Measurements from ENCODE around the gene GAB2. TPM values are rescaled to one million over a fixed set of nuclear protein-coding genes. Genes with fewer than 3 reads are reported as not detected.
"Not testable (repeated sequence)": the region's sequence is repeated elsewhere in the genome, so short reads cannot be mapped to it uniquely, and the experiment has no call there.

Gene GAB2
- total RNA-seq, 1 donor from 2014 or later: 6.6 TPM

DNA sequence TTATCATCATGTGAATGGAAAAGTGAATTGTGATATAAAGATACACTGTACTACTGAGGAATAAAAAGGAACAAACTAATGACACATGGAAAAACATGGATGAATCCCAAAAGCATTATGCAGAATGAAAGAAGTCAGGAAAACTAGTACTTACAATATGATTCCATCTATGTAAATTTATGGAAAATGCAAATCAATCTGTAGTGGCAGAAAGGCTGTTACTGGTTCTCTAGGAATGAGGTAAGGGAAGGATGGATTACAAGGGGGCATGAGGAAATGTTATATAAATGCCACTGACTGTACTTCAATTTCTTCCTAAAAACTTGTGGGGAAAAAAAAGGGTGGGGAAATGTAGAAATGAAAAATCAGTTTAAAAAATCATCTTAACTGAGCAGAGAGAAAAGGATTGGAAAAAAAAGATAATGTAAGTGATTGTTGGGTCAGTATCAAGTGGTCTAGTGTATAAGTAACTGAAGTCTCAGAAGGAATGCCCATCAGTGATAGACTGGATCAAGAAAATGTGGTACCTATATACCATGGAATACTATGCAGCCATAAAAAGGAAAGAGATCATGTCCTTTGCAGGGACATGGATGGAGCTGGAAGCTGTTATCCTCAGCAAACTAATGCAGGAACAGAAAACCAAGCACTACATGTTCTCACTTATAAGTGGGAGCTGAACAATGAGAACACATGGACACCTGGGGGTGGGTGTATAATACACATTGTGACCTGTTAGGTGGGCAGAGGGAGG, 180.2 kb downstream of the GAB2 start:
- H3K4me3 ChIP-seq (ENCODE audit: low read depth, low read length): no peak overlapping the region
- TF ChIP-seq, protein P1, sequence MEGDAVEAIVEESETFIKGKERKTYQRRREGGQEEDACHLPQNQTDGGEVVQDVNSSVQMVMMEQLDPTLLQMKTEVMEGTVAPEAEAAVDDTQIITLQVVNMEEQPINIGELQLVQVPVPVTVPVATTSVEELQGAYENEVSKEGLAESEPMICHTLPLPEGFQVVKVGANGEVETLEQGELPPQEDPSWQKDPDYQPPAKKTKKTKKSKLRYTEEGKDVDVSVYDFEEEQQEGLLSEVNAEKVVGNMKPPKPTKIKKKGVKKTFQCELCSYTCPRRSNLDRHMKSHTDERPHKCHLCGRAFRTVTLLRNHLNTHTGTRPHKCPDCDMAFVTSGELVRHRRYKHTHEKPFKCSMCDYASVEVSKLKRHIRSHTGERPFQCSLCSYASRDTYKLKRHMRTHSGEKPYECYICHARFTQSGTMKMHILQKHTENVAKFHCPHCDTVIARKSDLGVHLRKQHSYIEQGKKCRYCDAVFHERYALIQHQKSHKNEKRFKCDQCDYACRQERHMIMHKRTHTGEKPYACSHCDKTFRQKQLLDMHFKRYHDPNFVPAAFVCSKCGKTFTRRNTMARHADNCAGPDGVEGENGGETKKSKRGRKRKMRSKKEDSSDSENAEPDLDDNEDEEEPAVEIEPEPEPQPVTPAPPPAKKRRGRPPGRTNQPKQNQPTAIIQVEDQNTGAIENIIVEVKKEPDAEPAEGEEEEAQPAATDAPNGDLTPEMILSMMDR (IDR thresholded peaks at IDR 0.05; ENCODE audit: insufficient read depth, low read length, severe bottlenecking): no peak
- H3K36me3 ChIP-seq (ENCODE audit: control insufficient read depth, insufficient read depth, low read length): no peaks in the 10 kb centered on the region
- FAIRE-seq (no peak), DNase-seq (ENCODE audit: low read depth) (no peak)
- H3K27me3 ChIP-seq (ENCODE audit: control insufficient read depth, insufficient read depth, low read length): no peaks in the 10 kb centered on the region

DNA sequence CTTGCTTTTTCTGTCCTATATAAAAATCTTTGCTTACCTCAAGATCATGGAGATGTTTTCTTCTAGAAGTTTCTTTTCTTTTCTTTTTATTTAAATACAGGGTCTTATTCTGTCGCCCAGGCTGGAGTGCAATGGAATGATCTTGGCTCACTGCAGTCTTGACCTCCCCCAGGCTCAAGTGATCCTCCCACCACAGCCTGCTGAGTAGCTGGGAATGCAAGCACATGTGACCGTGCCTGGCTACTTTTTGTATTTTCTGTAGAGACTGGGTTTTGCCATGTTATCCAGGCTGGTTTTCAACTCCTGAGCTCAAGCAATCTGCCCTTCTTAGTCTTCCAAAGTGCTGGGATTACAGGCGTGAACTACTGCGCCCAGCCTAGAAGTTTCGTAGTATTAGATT, 183.6 kb downstream of the GAB2 start:
- H3K27me3 ChIP-seq (ENCODE audit: control insufficient read depth, insufficient read depth, low read length): no peaks in the 10 kb centered on the region
- TF ChIP-seq, protein P1 (IDR thresholded peaks at IDR 0.05; ENCODE audit: insufficient read depth, low read length, severe bottlenecking): no peak

DNA sequence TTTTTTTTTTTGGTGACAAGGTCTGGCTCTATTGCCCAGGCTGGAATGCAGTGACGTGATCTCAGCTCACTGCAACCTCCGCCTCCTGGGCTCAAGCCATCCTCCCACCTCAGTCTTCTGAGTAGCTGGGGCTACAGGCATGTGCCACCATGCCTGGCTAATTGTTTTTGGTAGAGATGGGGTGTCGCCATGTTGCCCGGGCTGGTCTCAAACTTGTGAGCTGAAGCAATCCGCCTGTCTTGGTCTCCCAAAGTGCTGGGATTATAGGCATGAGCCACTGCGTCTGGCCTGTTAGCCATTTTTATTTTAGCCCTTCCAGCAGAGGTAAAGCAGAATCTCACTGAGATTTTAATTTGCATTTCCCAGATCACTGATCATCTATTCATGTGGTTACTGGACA, 184.6 kb downstream of the GAB2 start:
- DNase-seq (ENCODE audit: low read depth): peak; percentile 20
- not testable (repeated sequence) for H3K27me3 ChIP-seq (ENCODE audit: control insufficient read depth, insufficient read depth, low read length); H3K4me3 ChIP-seq (ENCODE audit: low read depth, low read length); FAIRE-seq; H3K36me3 ChIP-seq (ENCODE audit: control insufficient read depth, insufficient read depth, low read length)

More for the DNA sequence above, 183.6 kb downstream of the GAB2 start:
- DNase-seq (ENCODE audit: low read depth) (no peak), FAIRE-seq (no peak)
- Histone ChIP-seq H3K36me3 (ENCODE audit: control insufficient read depth, insufficient read depth, low read length) (no peaks in the 10 kb centered on the region), H3K4me3 (ENCODE audit: low read depth, low read length) (no peak overlapping the region)

DNA sequence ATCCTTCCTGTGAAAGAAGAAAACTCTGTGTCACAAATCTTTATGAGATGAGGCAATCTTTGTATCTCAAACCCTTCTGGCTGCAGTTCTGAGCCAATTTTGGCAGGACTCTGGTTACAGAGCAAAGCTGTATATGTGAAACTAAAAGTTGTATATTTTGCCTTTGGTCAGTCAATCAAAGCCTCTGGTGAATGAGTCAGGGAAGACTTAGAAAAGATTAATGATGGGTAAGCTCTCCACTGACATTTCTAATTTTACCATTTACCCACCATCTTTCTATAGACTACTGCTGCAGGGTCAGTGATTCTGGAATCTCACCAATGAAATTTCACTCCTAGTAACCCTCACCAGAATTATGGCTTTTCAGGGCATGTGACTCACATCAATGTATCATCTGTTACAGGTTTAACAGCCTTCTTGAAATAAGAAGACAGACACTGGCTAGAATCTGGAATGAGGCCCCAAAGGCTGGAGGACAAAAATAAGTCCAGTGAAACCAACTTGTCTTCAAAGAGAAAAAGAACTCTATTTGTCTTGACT, 185.6 kb downstream of the GAB2 start:
- TF ChIP-seq, protein P1 (IDR thresholded peaks at IDR 0.05; ENCODE audit: insufficient read depth, low read length, severe bottlenecking): no peak
- Histone ChIP-seq H3K27me3 (ENCODE audit: control insufficient read depth, insufficient read depth, low read length) (no peaks in the 10 kb centered on the region), H3K4me3 (ENCODE audit: low read depth, low read length) (no peak overlapping the region), H3K36me3 (ENCODE audit: control insufficient read depth, insufficient read depth, low read length) (no peaks in the 10 kb centered on the region)
- peak; percentile 54 for DNase-seq (ENCODE audit: low read depth)
- FAIRE-seq: no peak

DNA sequence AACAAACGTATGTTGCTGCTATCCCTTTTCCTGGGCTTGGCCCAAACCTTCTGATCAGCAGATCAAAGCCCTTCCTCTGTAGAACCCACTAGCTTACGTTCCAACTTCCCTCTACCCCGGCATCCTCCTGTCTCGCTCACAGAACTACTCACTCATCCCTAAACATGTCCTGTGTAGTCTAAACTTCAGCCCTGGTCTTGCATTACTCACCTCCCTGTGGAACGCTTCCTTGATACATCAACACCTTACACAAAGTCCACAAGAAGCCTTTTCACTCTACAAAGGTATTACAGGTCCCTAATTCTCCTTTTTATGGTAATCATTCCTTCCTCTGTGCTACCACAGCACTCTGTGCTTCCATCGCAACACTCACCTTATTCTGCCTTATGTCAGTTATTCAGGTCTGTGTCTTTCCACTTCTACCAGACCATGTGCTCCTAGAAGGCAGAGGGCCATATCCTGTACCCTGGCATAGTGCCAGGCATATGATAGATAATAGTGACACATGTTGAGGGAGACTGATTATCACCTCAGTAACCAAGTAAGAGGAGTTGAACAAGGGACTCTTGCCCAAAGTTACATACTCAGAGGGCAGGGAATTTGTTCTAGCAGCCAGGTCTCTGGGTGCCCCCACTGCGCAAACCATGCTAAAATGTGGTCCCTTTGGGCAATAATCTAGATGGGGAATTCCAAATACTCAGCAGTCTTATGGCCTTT, 187.3 kb downstream of the GAB2 start:
- Histone ChIP-seq H3K27me3 (ENCODE audit: control insufficient read depth, insufficient read depth, low read length) (no peaks in the 10 kb centered on the region), H3K4me3 (ENCODE audit: low read depth, low read length) (no peak overlapping the region), H3K36me3 (ENCODE audit: control insufficient read depth, insufficient read depth, low read length) (no peaks in the 10 kb centered on the region)
- TF ChIP-seq, protein P1 (IDR thresholded peaks at IDR 0.05; ENCODE audit: insufficient read depth, low read length, severe bottlenecking): no peak
- FAIRE-seq: no peak
- DNase-seq (ENCODE audit: low read depth): peak; percentile 65

DNA sequence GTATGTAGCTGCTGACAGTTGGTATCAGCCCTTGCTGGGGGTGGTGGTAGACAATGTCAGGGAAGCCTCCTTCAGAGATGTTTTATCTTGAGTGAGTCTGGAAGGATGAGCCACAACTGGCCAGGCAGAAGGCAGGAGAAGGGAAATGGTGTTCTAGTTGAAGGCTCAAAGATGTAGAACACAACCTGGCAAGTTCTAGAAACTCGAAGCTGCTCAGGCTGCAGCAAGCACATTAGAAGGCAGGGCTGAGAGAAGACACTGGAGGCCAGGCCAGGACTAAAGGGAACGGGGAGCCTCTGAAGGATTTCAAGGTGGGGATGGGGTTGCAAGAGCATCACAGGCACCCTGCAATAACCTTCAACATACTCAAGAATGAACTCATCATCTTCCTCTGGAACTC, 188.5 kb downstream of the GAB2 start:
- DNase-seq (ENCODE audit: low read depth) (no peak), FAIRE-seq (no peak)
- H3K4me3 ChIP-seq (ENCODE audit: low read depth, low read length): no peak overlapping the region
- H3K27me3 ChIP-seq (ENCODE audit: control insufficient read depth, insufficient read depth, low read length): no peaks in the 10 kb centered on the region
- TF ChIP-seq, protein P1 (IDR thresholded peaks at IDR 0.05; ENCODE audit: insufficient read depth, low read length, severe bottlenecking): no peak
- no peaks in the 10 kb centered on the region for H3K36me3 ChIP-seq (ENCODE audit: control insufficient read depth, insufficient read depth, low read length)
